Trophoblast cell (in vitro differentiated cells and primary cell): ENCODE results near the gene PIK3R6. TPM values are rescaled to one million over a fixed set of nuclear protein-coding genes. Genes with fewer than 3 reads are reported as not detected.

Experiments used
- DNase-seq, 2 donors: peaks; one replicate each; pipeline ENCODE4 v3.0.0-alpha.2; 2016
- H2AFZ ChIP-seq: 2 replicates; pipeline ENCODE4 v1.6.1; 2013; ENCODE audit warnings: low read length, moderate library complexity, mild to moderate bottlenecking; ENCODE audit not compliant: insufficient read depth, poor library complexity
- H2AK5ac ChIP-seq: 2 replicates; pipeline ENCODE4 v1.6.1; 2013; ENCODE audit warnings: mild to moderate bottlenecking, low read length
- H2BK120ac ChIP-seq: 2 replicates; pipeline ENCODE4 v1.6.1; 2013; ENCODE audit warnings: low read length, mild to moderate bottlenecking, moderate library complexity; ENCODE audit not compliant: insufficient read depth, poor library complexity
- H2BK12ac ChIP-seq: 2 replicates; pipeline ENCODE4 v1.6.1; 2013; ENCODE audit warnings: mild to moderate bottlenecking, low read length, moderate library complexity
- H2BK5ac ChIP-seq: 2 replicates; pipeline ENCODE4 v1.6.1; 2013; ENCODE audit warnings: low read length, low read depth, moderate library complexity, mild to moderate bottlenecking; ENCODE audit not compliant: poor library complexity
- H3K14ac ChIP-seq: 2 replicates; pipeline ENCODE4 v1.6.1; 2013; ENCODE audit warnings: mild to moderate bottlenecking, low read length
- H3K18ac ChIP-seq: 2 replicates; pipeline ENCODE4 v1.6.1; 2013; ENCODE audit warnings: mild to moderate bottlenecking, low read length
- H3K23ac ChIP-seq: 2 replicates; pipeline ENCODE4 v1.6.1; 2013; ENCODE audit warnings: low read length
- H3K27ac ChIP-seq: 2 replicates; pipeline ENCODE4 v1.5.1; 2013; ENCODE audit warnings: low read depth, mild to moderate bottlenecking, inconsistent platforms, low read length, moderate library complexity
- H3K27me3 ChIP-seq: 2 replicates; pipeline ENCODE4 v1.6.1; 2013; ENCODE audit warnings: inconsistent platforms, mild to moderate bottlenecking, low read length, moderate library complexity; ENCODE audit not compliant: insufficient read depth
- H3K36me3 ChIP-seq, 2 experiments: 1 replicate in 1 of 2; 2 replicates in 1 of 2; pipeline ENCODE4 v1.6.1; 2013; ENCODE audit warnings: low read length in 2 of 2, mild to moderate bottlenecking in 2 of 2, moderate library complexity in 1 of 2; ENCODE audit not compliant: insufficient read depth in 2 of 2, control insufficient read depth in 1 of 2
- H3K4ac ChIP-seq: 2 replicates; pipeline ENCODE4 v1.6.1; 2013; ENCODE audit warnings: low read depth, mild to moderate bottlenecking, low read length, moderate library complexity
- H3K4me1 ChIP-seq, 2 experiments: 1 replicate in 1 of 2; 2 replicates in 1 of 2; pipeline ENCODE4 v1.6.1; 2013; ENCODE audit warnings: low read length in 2 of 2, mild to moderate bottlenecking in 2 of 2, moderate library complexity in 1 of 2; ENCODE audit not compliant: insufficient read depth in 2 of 2, control insufficient read depth in 1 of 2
- H3K4me2 ChIP-seq: 2 replicates; pipeline ENCODE4 v1.6.1; 2013; ENCODE audit warnings: inconsistent platforms, mild to moderate bottlenecking, low read length, moderate library complexity
- H3K4me3 ChIP-seq: 2 replicates; pipeline ENCODE4 v1.5.1; 2013; ENCODE audit warnings: mild to moderate bottlenecking, low read depth, low read length, inconsistent platforms
- H3K79me1 ChIP-seq: one replicate; pipeline ENCODE4 v1.6.1; 2013; ENCODE audit warnings: low read length
- H3K79me2 ChIP-seq: 2 replicates; pipeline ENCODE4 v1.6.1; 2013; ENCODE audit warnings: low read length, mild to moderate bottlenecking; ENCODE audit not compliant: control insufficient read depth, insufficient read depth, poor library complexity
- H3K9ac ChIP-seq: 2 replicates; pipeline ENCODE4 v1.6.1; 2013; ENCODE audit warnings: mild to moderate bottlenecking, low read length
- H3K9me3 ChIP-seq: 2 replicates; pipeline ENCODE4 v1.6.1; 2013; ENCODE audit warnings: low read depth, mild to moderate bottlenecking, control low read depth, inconsistent platforms, low read length; ENCODE audit not compliant: insufficient read depth
- H4K12ac ChIP-seq: 2 replicates; pipeline ENCODE4 v1.6.1; 2013; ENCODE audit warnings: low read depth, mild to moderate bottlenecking, low read length, moderate library complexity
- H4K8ac ChIP-seq: 2 replicates; pipeline ENCODE4 v1.6.1; 2013; ENCODE audit warnings: low read depth, mild to moderate bottlenecking, low read length, moderate library complexity
- H4K91ac ChIP-seq: one replicate; pipeline ENCODE4 v1.6.1; 2013; ENCODE audit warnings: low read depth, mild to moderate bottlenecking, low read length, moderate library complexity
- WGBS: extraction: QIAGEN DNeasy Blood & Tissue Kit; methylation state at CpG from one replicate; pipeline ENCODE4 v1.1.7; 2013; ENCODE audit warnings: missing lambda C conversion rate; ENCODE audit not compliant: insufficient read length, insufficient coverage; ENCODE audit errors: extremely low coverage; 5-methylcytosine and 5-hydroxymethylcytosine counted together
- polyA plus RNA-seq: library from polyadenylated mRNA; stranded (reverse); fragments of 200-250 nt; gene quantifications from 2 replicates; pipeline ENCODE4 v1.2.3, GENCODE V29; 2013

Gene PIK3R6
- polyA plus RNA-seq, result 0.01 TPM in 1 of 2 replicates, not detected in the other

GRCh38 chr17:8867361-8867981 lies at the start of gene PIK3R6:
Gene PIK3R6, minus strand, starts transcription at chr17:8867674. Its CDS starts 17,880 bp downstream, at chr17:8849794.
- Histone ChIP-seq H4K12ac (no peak within 1 kb of the TSS), H3K9me3 (no peaks in the 10 kb centered on the region), H3K4me1 (peaks cover 0 to 2% of the 10 kb centered on the region in 2 experiments), H3K79me2 (no peaks in the 10 kb centered on the region), H3K27ac (no peak within 1 kb of the TSS), H3K4ac (no peak within 1 kb of the TSS), H3K18ac (no peak within 1 kb of the TSS), H3K36me3 (no peaks in the 10 kb centered on the region), H3K9ac (no peak within 1 kb of the TSS), H2BK5ac (no peak within 1 kb of the TSS), H3K14ac (no peak within 1 kb of the TSS), H2BK12ac (no peak within 1 kb of the TSS), H3K4me3 (no peak within 1 kb of the TSS), H4K91ac (no peak within 1 kb of the TSS), H2BK120ac (no peak within 1 kb of the TSS), H3K23ac (no peak within 1 kb of the TSS), H2AFZ (no peak within 1 kb of the TSS), H3K27me3 (no peaks in the 10 kb centered on the region), H3K79me1 (no peaks in the 10 kb centered on the region), H2AK5ac (no peak within 1 kb of the TSS), H4K8ac (no peak within 1 kb of the TSS), H3K4me2 (no peak within 1 kb of the TSS)
- no CpG with 5 or more reads among the region's 12 CpGs for WGBS
- no peak for DNase-seq

- peaks cover 4% of the 10 kb centered on the region for H3K9me3 ChIP-seq
- H3K18ac ChIP-seq, result no peak overlapping the region
- H3K14ac ChIP-seq, result no peak overlapping the region
- no peaks in the 10 kb centered on the region for H3K27me3 ChIP-seq
- no peak overlapping the region for H4K12ac ChIP-seq
- no peaks in the 10 kb centered on the region for H3K79me2 ChIP-seq
- H3K4me3 ChIP-seq, result peak overlapping the region; percentile 34
- DNase-seq, result peak in 1 of 2 donors; percentile 15
- H2AK5ac ChIP-seq, result no peak overlapping the region
- no CpG with 5 or more reads among the region's 7 CpGs for WGBS
- no peak overlapping the region for H3K9ac ChIP-seq
- H4K91ac ChIP-seq, result no peak overlapping the region
- no peaks in the 10 kb centered on the region for H3K79me1 ChIP-seq
- no peak overlapping the region for H3K23ac ChIP-seq
- no peaks in the 10 kb centered on the region for H3K36me3 ChIP-seq
- no peak overlapping the region for H2AFZ ChIP-seq
- H2BK120ac ChIP-seq, result no peak overlapping the region
- H4K8ac ChIP-seq, result no peak overlapping the region
- no peak overlapping the region for H3K4me2 ChIP-seq
- no peak overlapping the region for H2BK5ac ChIP-seq
- no peak overlapping the region for H2BK12ac ChIP-seq
- H3K4ac ChIP-seq, result no peak overlapping the region
- H3K4me1 ChIP-seq, result no peaks in the 10 kb centered on the region
- H3K27ac ChIP-seq, result no peak overlapping the region
Measured at GRCh38 chr17:8916466-8916865, 49.0 kb upstream of the PIK3R6 start.

- no peaks in the 10 kb centered on the region for H3K79me1 ChIP-seq
- no peak overlapping the region for H4K91ac ChIP-seq
- WGBS, result no CpG with 5 or more reads among the region's 8 CpGs
- no peak overlapping the region for H3K9ac ChIP-seq
- DNase-seq, result no peak
- no peak overlapping the region for H3K23ac ChIP-seq
- H3K14ac ChIP-seq, result no peak overlapping the region
- no peak overlapping the region for H2BK5ac ChIP-seq
- no peak overlapping the region for H2BK120ac ChIP-seq
- no peaks in the 10 kb centered on the region for H3K4me1 ChIP-seq
- H2AFZ ChIP-seq, result no peak overlapping the region
- H2BK12ac ChIP-seq, result no peak overlapping the region
- H3K36me3 ChIP-seq, result no peaks in the 10 kb centered on the region
- H3K4me3 ChIP-seq, result no peak overlapping the region
- H4K8ac ChIP-seq, result no peak overlapping the region
- H3K27ac ChIP-seq, result no peak overlapping the region
- no peak overlapping the region for H2AK5ac ChIP-seq
- no peaks in the 10 kb centered on the region for H3K79me2 ChIP-seq
- H3K9me3 ChIP-seq, result peaks cover 4% of the 10 kb centered on the region
- no peak overlapping the region for H4K12ac ChIP-seq
- H3K4ac ChIP-seq, result no peak overlapping the region
- no peaks in the 10 kb centered on the region for H3K27me3 ChIP-seq
- no peak overlapping the region for H3K18ac ChIP-seq
- no peak overlapping the region for H3K4me2 ChIP-seq
Measured at GRCh38 chr17:8914554-8914953, 47.1 kb upstream of the PIK3R6 start.

GRCh38 chr17:8913879-8914278 lies 46.4 kb upstream of the PIK3R6 start:
- H3K36me3 ChIP-seq, result no peaks in the 10 kb centered on the region
- H3K23ac ChIP-seq, result no peak overlapping the region
- no peak overlapping the region for H3K27ac ChIP-seq
- WGBS, result no CpG with 5 or more reads among the region's 4 CpGs
- H3K4me2 ChIP-seq, result no peak overlapping the region
- H3K18ac ChIP-seq, result no peak overlapping the region
- no peak overlapping the region for H2AFZ ChIP-seq
- no peak overlapping the region for H3K9ac ChIP-seq
- no peak for DNase-seq
- H2BK5ac ChIP-seq, result no peak overlapping the region
- no peak overlapping the region for H3K4ac ChIP-seq
- H3K4me1 ChIP-seq, result no peaks in the 10 kb centered on the region
- H4K12ac ChIP-seq, result no peak overlapping the region
- no peak overlapping the region for H2BK12ac ChIP-seq
- H3K79me2 ChIP-seq, result no peaks in the 10 kb centered on the region
- H3K79me1 ChIP-seq, result no peaks in the 10 kb centered on the region
- peaks cover 4% of the 10 kb centered on the region for H3K9me3 ChIP-seq
- no peaks in the 10 kb centered on the region for H3K27me3 ChIP-seq
- H3K4me3 ChIP-seq, result no peak overlapping the region
- H4K8ac ChIP-seq, result no peak overlapping the region
- no peak overlapping the region for H2AK5ac ChIP-seq
- no peak overlapping the region for H4K91ac ChIP-seq
- no peak overlapping the region for H2BK120ac ChIP-seq
- H3K14ac ChIP-seq, result no peak overlapping the region
